ENCODE data around the gene LIN54.

DNA sequence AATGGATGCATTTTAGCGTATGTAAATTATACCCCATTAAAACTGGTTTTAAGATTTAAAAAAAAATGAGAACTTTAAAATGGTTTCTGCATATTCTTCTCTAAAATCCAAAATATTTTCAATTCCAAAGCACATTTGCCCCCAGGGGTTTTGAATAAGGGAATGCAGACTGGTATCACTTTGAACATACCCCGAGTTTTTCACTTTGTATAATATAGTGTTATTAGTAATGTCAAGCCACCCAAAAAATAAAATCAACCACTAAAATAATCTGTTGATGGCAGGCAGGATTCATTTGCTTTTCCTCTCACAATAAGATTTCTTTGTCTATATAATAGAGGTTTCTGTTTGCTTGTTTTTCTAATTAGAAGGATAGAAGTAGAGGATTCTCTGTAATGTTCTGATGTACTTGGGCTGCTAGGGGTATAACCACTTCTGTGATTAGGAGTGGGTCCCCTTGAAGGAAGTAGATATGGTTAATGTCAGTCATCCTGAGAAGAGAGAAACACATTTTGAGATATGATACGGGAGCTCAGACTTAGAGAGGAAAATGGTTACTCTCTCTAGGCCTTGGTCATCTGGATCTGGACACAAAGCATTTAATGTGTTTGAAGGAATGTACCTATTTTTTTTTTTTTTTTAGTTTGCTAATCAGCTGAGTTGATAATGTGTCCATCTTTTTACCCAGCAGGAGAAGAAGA is 9.3 kb upstream of the LIN54 start:
- TF ChIP-seq, protein P1, sequence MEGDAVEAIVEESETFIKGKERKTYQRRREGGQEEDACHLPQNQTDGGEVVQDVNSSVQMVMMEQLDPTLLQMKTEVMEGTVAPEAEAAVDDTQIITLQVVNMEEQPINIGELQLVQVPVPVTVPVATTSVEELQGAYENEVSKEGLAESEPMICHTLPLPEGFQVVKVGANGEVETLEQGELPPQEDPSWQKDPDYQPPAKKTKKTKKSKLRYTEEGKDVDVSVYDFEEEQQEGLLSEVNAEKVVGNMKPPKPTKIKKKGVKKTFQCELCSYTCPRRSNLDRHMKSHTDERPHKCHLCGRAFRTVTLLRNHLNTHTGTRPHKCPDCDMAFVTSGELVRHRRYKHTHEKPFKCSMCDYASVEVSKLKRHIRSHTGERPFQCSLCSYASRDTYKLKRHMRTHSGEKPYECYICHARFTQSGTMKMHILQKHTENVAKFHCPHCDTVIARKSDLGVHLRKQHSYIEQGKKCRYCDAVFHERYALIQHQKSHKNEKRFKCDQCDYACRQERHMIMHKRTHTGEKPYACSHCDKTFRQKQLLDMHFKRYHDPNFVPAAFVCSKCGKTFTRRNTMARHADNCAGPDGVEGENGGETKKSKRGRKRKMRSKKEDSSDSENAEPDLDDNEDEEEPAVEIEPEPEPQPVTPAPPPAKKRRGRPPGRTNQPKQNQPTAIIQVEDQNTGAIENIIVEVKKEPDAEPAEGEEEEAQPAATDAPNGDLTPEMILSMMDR (IDR thresholded peaks at IDR 0.05), result no peak
- no peak for TF ChIP-seq POLR2A (IDR thresholded peaks at IDR 0.05)

All from esophagus squamous epithelium (tissue), 4 donors.